A549 (cell line): ENCODE measurements around the gene PXDN. TPM values are rescaled to one million over a fixed set of nuclear protein-coding genes. Genes with fewer than 3 reads are reported as not detected.
A peak's percentile ranks its signal among the peaks of the same experiment; 100 is the strongest.

Experiments
- ATAC-seq, 2 experiments: fragments of 200-7000 bp in 1 of 2; fragments of >200 bp in 1 of 2; cut with Nextera tagmentation in 1 of 2; cut with Tn5 transposase in 1 of 2; 3 replicates each; pipeline versions ENCODE4 v1.8.0 to v1.9.1; 2018 to 2020; ENCODE audit warnings: mild to moderate bottlenecking in 1 of 2, moderate library complexity in 1 of 2
- CTCF ChIA-PET: fragments of 300-600 bp; sonication (Branson Sonifier 250); formaldehyde crosslinking; extraction: SDS; loops from one replicate; lab custom pipeline; 2021; ENCODE audit warnings: antibody characterized with exemption, inconsistent platforms; lab: Yijun Ruan, JAX
- POLR2A ChIA-PET: fragments of 350-600 bp; formaldehyde crosslinking; extraction: SDS; loops from one replicate; lab custom pipeline; 2021; ENCODE audit warnings: antibody characterized with exemption, inconsistent platforms; lab: Yijun Ruan, JAX
- DNase-seq, 2 experiments: peaks; one replicate each; pipeline versions ENCODE4 v3.0.0 to v3.0.0-alpha.2; 2011 to 2016; ENCODE audit warnings: low read depth in 1 of 2, low spot score in 1 of 2
- FAIRE-seq: peaks from 2 replicates; lab custom pipeline; 2011; peaks lifted over from hg19 to GRCh38; lab: Jason Lieb, UNC
- H3K27ac ChIP-seq, 2 experiments: fragments of >200 bp; sonication (Bioruptor Twin); formaldehyde crosslinking; 3 replicates each; pipeline ENCODE4 v1.5.1; 2016 to 2017
- H3K4me1 ChIP-seq: fragments of >200 bp; sonication (Bioruptor Twin); formaldehyde crosslinking; 3 replicates; pipeline ENCODE4 v1.6.1; 2016
- H3K4me2 ChIP-seq: fragments of >200 bp; sonication (Bioruptor Twin); formaldehyde crosslinking; 3 replicates; pipeline ENCODE4 v1.6.1; 2016
- H3K4me3 ChIP-seq: fragments of >200 bp; sonication (Bioruptor Twin); formaldehyde crosslinking; 3 replicates; pipeline ENCODE4 v1.5.1; 2016
- H3K9me3 ChIP-seq: fragments of >200 bp; sonication (Bioruptor Twin); formaldehyde crosslinking; 3 replicates; pipeline ENCODE4 v1.6.1; 2016
- ATOH8 ChIP-seq: fragments of 250-450 bp; sonication (Bioruptor Pico); IDR thresholded peaks from 2 replicates; pipeline ENCODE4 v1.5.0; 2020; ENCODE audit warnings: low read depth, mild to moderate bottlenecking, moderate library complexity
- BHLHE40 ChIP-seq: IDR thresholded peaks from 2 replicates; pipeline ENCODE4 v1.6.1; 2012; ENCODE audit warnings: low read depth, low read length, inconsistent platforms
- CBX8 ChIP-seq: fragments of 200-600 bp; sonication (generic); IDR thresholded peaks from 2 replicates; pipeline ENCODE4 v1.6.1; 2016
- CHD4 ChIP-seq: fragments of 200-600 bp; sonication (generic); IDR thresholded peaks from 2 replicates; pipeline ENCODE4 v1.6.1; 2016; ENCODE audit warnings: antibody characterized with exemption, mild to moderate bottlenecking, borderline replicate concordance
- EHF ChIP-seq: fragments of 250-450 bp; sonication (Bioruptor Pico); IDR thresholded peaks from 2 replicates; pipeline ENCODE4 v1.5.0; 2020; ENCODE audit warnings: mild to moderate bottlenecking
- FOSB ChIP-seq: fragments of 250-450 bp; sonication (Bioruptor Pico); IDR thresholded peaks from 2 replicates; pipeline ENCODE4 v1.5.0; 2020; ENCODE audit warnings: mild to moderate bottlenecking, moderate library complexity
- GATA3 ChIP-seq: IDR thresholded peaks from 2 replicates; pipeline ENCODE4 v1.6.1; 2012; ENCODE audit warnings: borderline replicate concordance
- JUNB ChIP-seq: fragments of >200 bp; sonication (Bioruptor Twin); formaldehyde crosslinking; IDR thresholded peaks from 2 replicates; pipeline ENCODE4 v1.6.1; 2016
- KDM1A ChIP-seq: fragments of 200-600 bp; sonication (generic); IDR thresholded peaks from 2 replicates; pipeline ENCODE4 v1.6.1; 2016; ENCODE audit warnings: low read depth, mild to moderate bottlenecking
- NFE2L2 ChIP-seq: fragments of 150-350 bp; conservative IDR thresholded peaks from 2 replicates; pipeline ENCODE4 v1.6.1; 2014; ENCODE audit warnings: low read length
- POLR2AphosphoS2 ChIP-seq: conservative IDR thresholded peaks from 2 replicates; pipeline ENCODE4 v1.6.1; 2012; ENCODE audit warnings: low read length, improper control_type of control experiment, inconsistent platforms
- RAD21 ChIP-seq, 2 experiments: fragments of >200 bp in 1 of 2; sonication (Bioruptor Twin) in 1 of 2; formaldehyde crosslinking in 1 of 2; IDR thresholded peaks in 1 of 2; conservative IDR thresholded peaks in 1 of 2; 2 replicates in 1 of 2; 3 replicates in 1 of 2; pipeline ENCODE4 v1.6.1; 2012 to 2018; ENCODE audit warnings: inconsistent platforms in 1 of 2
- RCOR1 ChIP-seq: fragments of 150-350 bp; IDR thresholded peaks from 2 replicates; pipeline ENCODE4 v1.6.1; 2014; ENCODE audit warnings: antibody characterized with exemption, low read length, low read depth
- SMC3 ChIP-seq: fragments of >200 bp; sonication (Bioruptor Twin); formaldehyde crosslinking; IDR thresholded peaks from 3 replicates; pipeline ENCODE4 v1.6.1; 2018; ENCODE audit warnings: inconsistent platforms
- TP53 ChIP-seq: fragments of 250-450 bp; sonication (Bioruptor Pico); IDR thresholded peaks from 2 replicates; pipeline ENCODE4 v1.5.0; 2021; ENCODE audit warnings: mild to moderate bottlenecking, moderate library complexity
- USF2 ChIP-seq: fragments of 450-650 bp; IDR thresholded peaks from 2 replicates; pipeline ENCODE4 v1.6.1; 2014; ENCODE audit warnings: antibody characterized with exemption
- ZFP36 ChIP-seq: fragments of 450-650 bp; IDR thresholded peaks from 2 replicates; pipeline ENCODE4 v1.6.1; 2014; ENCODE audit warnings: borderline replicate concordance; ENCODE audit not compliant: partially characterized antibody
- ZSCAN20 ChIP-seq: fragments of 250-450 bp; sonication (Bioruptor Pico); IDR thresholded peaks from 2 replicates; pipeline ENCODE4 v1.8.0; 2022; ENCODE audit warnings: mild to moderate bottlenecking, moderate library complexity
- WGBS: methylation state at CpG from one replicate; pipeline ENCODE4 v1.1.6; 2017; ENCODE audit errors: missing lambda C conversion rate; 5-methylcytosine and 5-hydroxymethylcytosine counted together
- polyA plus RNA-seq, 4 experiments: library from polyadenylated mRNA; depleted of rRNA in 3 of 4; stranded (reverse); fragments of >200 nt; fragmentation: RNase III in 1 of 4; extraction: RNeasy Plus Mini Kit Qiagen cat#74134 plus additional on column Dnase treatment in 1 of 4; gene quantifications; 2 replicates in 3 of 4; 3 replicates in 1 of 4; pipeline ENCODE4 v1.2.3, GENCODE V29; 2011 to 2017
- TF ChIP-seq, protein P1 (sequence below): fragments of 200-600 bp; sonication (generic); IDR thresholded peaks from 2 replicates; pipeline ENCODE4 v1.6.1; 2016; ENCODE audit warnings: antibody characterized with exemption, mild to moderate bottlenecking, moderate library complexity
- TF ChIP-seq, protein P2 (sequence below): fragments of >200 bp; sonication (Bioruptor Twin); formaldehyde crosslinking; IDR thresholded peaks from 3 replicates; pipeline ENCODE4 v1.5.1; 2016
- TF ChIP-seq, protein P3 (sequence below): IDR thresholded peaks from 2 replicates; pipeline ENCODE4 v1.6.1; 2012; ENCODE audit warnings: low read depth, borderline replicate concordance

The PXDN gene
- polyA plus RNA-seq, 2 of the 4 experiments (the other 2 are of a cell fraction) = 3.7 to 7.3 TPM

DNA sequence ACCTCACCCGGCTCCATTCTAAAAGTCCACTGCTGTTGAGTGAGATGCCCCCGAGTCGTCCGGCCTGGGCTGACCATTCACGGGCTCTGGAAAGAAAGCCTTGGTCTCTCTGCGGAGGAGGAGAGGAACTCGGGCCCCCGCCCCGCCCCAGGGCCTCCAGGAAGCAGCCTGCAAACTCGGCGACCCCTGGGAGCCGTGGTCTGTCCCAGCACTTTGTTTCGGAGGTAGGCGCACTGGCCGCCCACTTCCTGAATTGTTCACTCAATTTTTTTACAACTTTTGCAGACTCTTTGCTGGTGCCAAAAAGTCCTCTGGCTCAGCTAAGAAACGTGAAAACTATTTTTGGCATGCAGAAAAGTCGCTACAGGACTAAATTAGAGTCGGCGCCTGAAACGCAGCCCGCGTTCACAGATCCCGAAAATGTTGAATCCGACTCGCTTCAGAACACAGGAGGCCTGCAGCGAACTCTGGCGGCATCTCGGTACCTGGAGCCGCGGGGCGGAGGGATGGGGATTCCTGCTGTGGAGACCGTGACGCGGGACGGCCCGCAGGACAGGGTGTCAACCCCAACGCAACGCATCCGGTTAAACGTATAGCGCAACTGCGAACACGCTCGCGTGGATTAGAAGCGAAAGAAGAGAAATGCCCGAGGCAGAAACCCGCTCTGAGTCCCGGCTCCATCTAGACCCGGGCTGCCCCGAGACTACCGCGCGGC, 1.5 kb downstream of the PXDN start:
- FAIRE-seq (no peak), DNase-seq (peak; percentile 58 to 67), ATAC-seq (peak; percentile 60 to 74; a peak in 5 of 6 replicates)
- WGBS = 20% methylated on average over 47 of the region's 54 CpGs
- H3K4me1 ChIP-seq = peaks cover 11% of the 10 kb centered on the region; the same call in 1 of the 3 replicates
- ChIA-PET CTCF (interaction anchor here (0.7 to 2.5 kb wide), 10 partner anchors 11 to 152 kb away, joined by 3 to 14 read pairs (median 4); no protein-coding TSS in a partner anchor), POLR2A (no interaction called here)
- no peaks in the 10 kb centered on the region for H3K9me3 ChIP-seq
- H3K4me3 ChIP-seq = peak overlapping the region; percentile 59
- H3K4me2 ChIP-seq = peak overlapping the region; percentile 89
- TF ChIP-seq CHD4 (no peak), NFE2L2 (no peak), BHLHE40 (no peak), CBX8 (no peak), RAD21 (conservative IDR thresholded peaks at IDR 0.05 in 1 of 2, IDR thresholded peaks at IDR 0.05 in 1 of 2) (peak; percentile 56 to 64), POLR2AphosphoS2 (no peak), FOSB (CRISPR knock-in tag) (no peak), ZSCAN20 (no peak), USF2 (no peak), ATOH8 (CRISPR knock-in tag) (no peak), SMC3 (peak; percentile 55), ZFP36 (no peak), JUNB (no peak), GATA3 (no peak), EHF (no peak), KDM1A (no peak), RCOR1 (no peak), TP53 (CRISPR knock-in tag) (no peak)
- TF ChIP-seq, protein P1, sequence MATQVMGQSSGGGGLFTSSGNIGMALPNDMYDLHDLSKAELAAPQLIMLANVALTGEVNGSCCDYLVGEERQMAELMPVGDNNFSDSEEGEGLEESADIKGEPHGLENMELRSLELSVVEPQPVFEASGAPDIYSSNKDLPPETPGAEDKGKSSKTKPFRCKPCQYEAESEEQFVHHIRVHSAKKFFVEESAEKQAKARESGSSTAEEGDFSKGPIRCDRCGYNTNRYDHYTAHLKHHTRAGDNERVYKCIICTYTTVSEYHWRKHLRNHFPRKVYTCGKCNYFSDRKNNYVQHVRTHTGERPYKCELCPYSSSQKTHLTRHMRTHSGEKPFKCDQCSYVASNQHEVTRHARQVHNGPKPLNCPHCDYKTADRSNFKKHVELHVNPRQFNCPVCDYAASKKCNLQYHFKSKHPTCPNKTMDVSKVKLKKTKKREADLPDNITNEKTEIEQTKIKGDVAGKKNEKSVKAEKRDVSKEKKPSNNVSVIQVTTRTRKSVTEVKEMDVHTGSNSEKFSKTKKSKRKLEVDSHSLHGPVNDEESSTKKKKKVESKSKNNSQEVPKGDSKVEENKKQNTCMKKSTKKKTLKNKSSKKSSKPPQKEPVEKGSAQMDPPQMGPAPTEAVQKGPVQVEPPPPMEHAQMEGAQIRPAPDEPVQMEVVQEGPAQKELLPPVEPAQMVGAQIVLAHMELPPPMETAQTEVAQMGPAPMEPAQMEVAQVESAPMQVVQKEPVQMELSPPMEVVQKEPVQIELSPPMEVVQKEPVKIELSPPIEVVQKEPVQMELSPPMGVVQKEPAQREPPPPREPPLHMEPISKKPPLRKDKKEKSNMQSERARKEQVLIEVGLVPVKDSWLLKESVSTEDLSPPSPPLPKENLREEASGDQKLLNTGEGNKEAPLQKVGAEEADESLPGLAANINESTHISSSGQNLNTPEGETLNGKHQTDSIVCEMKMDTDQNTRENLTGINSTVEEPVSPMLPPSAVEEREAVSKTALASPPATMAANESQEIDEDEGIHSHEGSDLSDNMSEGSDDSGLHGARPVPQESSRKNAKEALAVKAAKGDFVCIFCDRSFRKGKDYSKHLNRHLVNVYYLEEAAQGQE = no peak
- TF ChIP-seq, protein P2, sequence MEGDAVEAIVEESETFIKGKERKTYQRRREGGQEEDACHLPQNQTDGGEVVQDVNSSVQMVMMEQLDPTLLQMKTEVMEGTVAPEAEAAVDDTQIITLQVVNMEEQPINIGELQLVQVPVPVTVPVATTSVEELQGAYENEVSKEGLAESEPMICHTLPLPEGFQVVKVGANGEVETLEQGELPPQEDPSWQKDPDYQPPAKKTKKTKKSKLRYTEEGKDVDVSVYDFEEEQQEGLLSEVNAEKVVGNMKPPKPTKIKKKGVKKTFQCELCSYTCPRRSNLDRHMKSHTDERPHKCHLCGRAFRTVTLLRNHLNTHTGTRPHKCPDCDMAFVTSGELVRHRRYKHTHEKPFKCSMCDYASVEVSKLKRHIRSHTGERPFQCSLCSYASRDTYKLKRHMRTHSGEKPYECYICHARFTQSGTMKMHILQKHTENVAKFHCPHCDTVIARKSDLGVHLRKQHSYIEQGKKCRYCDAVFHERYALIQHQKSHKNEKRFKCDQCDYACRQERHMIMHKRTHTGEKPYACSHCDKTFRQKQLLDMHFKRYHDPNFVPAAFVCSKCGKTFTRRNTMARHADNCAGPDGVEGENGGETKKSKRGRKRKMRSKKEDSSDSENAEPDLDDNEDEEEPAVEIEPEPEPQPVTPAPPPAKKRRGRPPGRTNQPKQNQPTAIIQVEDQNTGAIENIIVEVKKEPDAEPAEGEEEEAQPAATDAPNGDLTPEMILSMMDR = peak; percentile 38
- TF ChIP-seq, protein P3, sequence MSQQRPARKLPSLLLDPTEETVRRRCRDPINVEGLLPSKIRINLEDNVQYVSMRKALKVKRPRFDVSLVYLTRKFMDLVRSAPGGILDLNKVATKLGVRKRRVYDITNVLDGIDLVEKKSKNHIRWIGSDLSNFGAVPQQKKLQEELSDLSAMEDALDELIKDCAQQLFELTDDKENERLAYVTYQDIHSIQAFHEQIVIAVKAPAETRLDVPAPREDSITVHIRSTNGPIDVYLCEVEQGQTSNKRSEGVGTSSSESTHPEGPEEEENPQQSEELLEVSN = no peak
- peak overlapping the region; percentile 65 to 82; a peak in 5 of 6 replicates for H3K27ac ChIP-seq
